ENCODE data around the gene LATS2.

- TF ChIP-seq CTCF (IDR thresholded peaks at IDR 0.05): no peak
- no peak for TF ChIP-seq POLR2A (IDR thresholded peaks at IDR 0.05)
Observed at GRCh38 chr13:20991741-20992520, 69.5 kb downstream of the LATS2 start.
